Nucleus accumbens (tissue), 56 donors: ENCODE measurements around the gene DTL.

Experiments used
- DNase-seq, 56 donors: peaks; one replicate each; lab custom pipeline; 2025; lab: John Stamatoyannopoulos, UW

The DTL gene

DNA sequence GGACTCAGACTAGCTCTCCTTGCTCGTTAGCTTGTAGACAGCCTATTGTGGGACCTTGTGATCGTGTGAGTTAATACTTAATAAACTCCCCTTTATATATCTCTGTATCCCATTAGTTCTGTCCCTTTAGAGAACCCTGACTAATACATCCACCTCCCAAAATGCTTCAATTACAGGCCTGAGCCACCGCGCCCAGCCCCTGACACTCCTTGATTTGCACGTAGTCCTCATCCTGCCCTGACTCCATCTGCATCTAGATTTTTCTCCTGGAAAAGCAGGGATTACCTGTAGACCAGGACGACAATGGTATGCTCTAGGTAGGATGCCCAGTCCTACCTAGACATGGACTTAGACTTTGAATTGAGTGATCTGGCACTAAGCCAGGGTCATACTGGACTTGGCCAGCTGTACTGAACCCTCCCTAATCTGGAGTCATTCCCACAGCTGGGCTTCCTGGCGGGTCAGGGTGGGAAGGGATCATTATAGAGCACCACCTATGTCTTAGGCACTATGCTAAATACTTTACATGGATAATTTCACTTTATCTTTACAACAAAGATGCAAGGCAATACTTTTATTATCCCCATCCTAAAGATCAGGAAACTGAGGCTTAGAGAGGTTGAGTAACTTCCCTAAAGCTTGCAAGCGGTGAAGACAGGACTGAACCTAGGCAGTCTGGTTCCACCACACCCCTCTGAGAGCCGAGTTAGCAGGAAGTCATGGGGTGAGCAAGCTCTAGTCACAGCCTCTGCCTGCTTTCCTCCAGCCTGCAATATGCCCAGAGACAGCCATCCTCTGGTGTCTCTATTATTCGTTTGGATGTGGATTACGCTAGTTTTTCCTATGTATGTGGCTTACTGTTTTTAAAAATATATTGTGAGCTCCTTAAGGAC lies 89.4 kb downstream of the DTL start:
- DNase-seq = no peak

DNA sequence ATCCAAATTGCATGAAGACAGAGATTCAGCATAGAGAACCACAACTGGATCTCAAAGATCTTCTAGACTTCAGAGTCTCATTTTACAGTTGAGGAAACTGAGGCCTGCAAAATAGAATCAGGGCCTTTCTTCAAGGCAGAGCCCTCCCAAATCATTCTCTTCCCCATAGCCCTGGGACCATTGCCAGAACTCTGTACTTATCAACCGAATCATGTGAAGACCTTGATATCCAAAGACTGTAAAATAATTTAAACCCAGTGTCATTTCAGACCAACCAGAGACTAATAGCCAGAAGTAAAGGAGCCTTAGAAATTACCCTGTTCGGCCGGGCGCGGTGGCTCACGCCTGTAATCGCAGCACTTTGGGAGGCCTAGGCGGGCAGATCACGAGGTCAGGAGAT lies 90.1 kb downstream of the DTL start:
- DNase-seq = no peak

DNA sequence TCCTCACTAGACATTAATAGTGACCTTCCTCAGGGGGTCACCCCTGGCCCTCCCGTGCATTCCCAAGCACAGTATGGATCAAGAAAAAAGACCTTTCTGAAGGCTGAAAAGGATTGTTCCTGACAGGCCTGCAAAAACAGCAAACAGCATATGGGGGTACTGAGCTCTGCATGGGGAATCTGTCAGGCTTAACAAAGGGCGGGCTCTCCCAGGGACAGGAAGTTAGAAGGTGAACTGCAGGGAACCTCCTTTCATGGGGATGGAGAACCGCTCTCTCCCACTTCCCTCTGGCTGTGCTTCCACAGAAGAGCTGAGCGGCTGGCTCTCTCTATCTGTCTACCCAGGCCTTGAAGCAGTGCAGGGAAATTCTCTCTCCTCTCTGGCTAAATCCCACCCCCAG lies 91.7 kb downstream of the DTL start:
- no peak for DNase-seq

DNA sequence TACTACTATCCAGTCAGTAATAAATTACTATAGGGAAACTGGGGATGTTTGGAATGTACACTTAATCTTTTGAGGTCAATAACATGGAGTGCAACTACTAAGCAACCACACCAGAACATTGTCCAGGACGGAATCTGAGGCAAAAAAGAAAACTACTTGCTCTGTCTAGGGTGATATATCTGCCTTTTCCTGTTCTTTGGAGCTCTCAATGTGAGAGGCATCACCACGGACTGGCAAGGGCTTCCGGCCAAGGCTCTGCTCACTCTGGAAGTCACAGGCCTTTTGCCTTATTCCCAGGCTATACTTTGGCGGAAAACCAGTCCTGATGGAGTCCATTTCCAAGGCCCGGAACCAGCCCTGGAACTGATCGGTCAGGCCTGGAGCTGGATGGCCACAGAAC lies 94.2 kb downstream of the DTL start:
- no peak for DNase-seq

DNA sequence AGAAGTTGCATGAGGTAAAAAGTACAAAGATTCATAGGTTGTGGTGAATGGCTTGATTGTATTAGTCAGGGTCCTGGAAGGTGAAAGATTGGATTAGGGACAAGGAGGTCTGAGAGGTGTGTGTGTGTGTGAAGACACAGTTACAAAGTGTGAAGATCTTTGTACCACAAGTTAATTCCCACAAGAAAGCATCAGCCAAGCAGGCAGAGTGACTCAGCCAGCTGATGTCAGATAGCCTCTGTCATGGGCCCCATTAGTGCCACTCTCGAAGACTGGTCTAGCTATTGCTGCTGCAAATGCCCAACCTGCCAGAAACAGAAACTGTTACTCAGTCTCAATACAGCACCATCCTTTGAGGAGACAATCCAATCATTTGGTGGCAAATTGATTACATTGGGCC lies 96.5 kb downstream of the DTL start:
- DNase-seq = no peak

DNA sequence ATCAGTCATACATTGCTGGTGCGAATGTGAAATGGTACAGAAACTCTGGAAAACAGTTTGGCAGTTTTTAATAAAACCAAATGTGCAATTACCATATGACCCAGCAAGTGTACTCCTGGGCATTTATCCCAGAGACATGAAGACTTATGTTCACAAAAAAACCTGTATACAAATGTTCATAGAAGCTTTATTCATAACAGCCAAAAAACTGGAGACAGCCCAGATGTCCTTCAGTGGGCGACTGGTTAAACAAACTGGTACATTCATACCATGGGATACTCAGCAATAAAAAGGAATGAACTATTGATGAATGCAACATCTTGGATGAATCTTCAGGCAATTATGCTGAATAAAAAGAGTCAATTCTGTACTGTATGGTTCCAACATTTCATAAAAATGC lies 97.8 kb downstream of the DTL start:
- DNase-seq = no peak

DNA sequence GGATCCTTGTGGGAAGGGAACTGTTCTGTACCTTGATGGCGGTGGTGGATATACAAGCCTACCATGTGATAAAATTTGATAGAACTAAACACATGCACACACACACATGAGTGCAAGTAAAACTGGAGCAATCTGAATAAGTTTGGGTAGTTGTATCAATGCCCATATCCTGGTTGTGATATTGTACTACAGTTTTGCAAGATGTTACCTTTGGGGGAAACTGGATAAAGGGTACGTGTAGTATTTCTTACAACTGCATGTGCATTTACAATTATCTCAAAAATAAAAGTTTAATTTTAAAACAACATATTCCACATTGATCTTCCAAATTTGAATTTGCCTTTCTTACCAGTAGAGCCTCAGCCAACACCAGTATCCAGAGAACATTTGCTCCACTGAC lies 99.6 kb downstream of the DTL start:
- DNase-seq = no peak

DNA sequence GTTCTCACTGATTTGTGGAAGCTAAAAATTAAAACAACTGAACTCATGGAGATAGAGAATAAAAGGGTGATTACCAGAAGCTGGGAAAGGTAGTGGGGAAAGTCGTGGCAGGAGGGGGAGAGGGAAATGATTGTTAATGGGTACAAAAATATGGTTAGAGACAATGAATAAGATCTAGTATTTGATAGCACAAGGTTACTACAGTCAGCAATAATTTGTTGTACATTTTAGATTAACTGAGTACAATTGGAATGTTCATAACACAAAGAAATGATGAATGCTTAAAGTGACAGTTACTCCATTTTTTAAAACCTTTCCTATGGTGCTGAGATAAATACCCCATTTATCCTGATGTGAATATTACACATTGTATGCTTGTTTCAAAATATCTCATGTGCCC lies 102.3 kb downstream of the DTL start:
- no peak for DNase-seq

DNA sequence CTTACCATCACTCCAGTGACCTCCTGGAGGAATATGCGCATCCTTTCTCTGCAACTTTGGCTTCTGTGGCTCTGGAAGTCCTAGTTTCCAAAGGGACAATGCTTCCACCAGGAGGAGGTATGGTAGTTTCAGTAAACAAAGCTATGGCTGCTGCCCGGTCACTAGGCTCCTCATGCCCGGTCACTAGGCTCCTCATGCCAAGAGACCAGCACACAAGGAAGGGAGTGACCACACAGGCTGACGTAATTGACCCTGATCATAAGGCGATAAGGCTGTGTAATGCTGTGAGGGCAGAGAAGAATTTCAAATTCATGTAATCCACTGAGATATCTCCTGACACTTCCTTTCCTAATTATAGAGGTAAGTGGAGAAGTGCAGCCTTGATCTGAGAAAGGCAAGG lies 102.9 kb downstream of the DTL start:
- no peak for DNase-seq

DNA sequence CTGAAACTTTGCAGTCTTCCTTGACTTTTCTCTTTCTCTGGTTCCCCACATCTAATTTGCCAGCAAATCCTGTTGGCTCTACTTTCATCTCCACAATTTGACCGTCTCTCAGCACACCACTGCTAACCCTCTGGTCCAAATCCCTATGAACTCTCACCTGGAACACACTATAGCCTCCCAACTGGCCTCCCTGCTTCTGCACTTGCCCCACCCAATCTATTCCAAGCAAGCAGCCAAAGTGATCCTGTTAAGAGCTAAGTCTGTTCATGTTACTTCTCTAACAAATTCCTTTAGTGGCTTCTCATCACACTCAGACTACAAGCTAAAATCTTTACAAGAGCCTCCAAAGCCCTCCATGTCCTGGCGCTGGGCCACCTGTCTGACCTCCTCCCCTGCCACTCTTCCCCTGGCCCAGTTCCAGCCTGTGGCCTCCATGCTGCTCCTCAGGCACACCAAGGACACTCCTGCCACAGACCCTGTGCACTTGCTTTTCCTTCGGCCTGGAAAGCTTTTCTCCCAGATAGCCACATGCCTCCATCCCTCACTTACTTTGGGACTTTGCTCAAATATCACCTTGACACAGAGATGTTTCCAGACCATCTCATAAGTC lies 104.1 kb downstream of the DTL start:
- no peak for DNase-seq

DNA sequence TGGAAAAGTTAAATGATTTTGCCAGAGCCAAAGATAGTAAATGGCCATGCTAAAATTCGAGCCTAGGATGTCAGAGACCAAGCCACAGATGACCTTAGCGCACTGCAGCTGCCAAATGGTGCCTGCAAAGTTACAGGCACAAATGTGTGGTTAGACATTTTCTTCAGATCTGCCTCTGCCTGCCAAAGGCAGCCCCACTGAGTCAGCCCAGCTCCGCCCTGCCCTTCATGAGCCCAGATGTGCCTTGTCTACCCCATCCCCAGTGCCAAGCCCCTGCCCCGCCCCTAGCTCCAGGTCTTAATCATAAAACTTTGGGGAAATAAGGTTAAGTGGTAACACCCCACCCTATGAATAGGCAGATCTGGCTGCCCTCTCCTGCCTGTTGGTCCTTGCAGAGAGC lies 105.9 kb downstream of the DTL start:
- DNase-seq = no peak

DNA sequence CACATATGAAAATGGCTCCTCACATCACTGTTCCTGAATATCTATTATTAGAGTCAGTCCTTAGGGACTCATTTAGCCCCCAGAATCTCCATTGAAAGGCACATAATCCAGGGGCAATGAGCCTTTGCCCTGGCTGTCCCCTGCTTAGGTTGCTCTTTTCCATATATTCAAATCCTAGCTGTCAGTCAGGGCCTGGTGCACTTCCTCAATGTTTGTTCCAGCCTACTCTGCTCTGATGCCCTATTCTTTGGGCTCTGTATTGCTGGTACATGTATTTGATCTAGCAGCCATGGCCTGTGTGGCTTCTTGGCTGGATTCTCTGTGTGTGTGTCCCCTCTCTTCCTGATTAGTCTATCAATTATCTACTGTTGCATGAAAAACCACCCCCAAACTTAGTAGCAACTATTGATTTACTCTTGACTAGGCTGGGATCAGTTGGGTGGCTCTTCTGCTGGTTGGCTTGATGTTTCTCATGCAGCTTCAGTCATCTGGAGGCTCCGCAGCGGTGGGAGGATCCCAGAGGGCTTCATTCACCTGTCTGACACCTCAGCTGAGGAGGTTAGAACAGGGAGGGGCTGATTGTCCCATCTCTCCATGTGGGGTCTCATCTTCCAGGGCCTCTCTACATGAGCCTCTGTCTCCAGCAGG lies 107.5 kb downstream of the DTL start:
- no peak for DNase-seq

DNA sequence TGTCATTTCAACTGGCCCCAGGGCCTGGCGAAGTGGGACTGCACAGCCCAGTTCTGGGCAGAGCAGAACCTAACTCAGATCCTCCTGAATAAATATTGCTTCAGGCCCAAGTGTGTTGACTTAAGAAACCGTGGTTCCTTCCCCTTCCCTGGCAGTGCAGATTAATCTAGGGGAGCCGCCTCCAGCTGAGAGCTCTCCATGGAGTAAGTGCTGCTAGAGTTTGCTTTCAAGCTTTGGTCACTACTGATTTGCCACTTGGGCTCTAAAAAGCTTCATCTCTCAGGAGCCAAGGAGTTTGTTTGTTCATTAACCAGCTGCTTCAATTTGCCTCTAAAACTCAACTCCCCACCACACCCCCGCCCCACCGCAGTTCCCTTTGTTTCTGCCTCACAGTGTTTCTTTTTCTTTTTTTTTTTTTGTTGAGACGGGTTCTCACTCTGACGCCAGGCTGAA lies 112.1 kb downstream of the DTL start:
- DNase-seq = no peak

DNA sequence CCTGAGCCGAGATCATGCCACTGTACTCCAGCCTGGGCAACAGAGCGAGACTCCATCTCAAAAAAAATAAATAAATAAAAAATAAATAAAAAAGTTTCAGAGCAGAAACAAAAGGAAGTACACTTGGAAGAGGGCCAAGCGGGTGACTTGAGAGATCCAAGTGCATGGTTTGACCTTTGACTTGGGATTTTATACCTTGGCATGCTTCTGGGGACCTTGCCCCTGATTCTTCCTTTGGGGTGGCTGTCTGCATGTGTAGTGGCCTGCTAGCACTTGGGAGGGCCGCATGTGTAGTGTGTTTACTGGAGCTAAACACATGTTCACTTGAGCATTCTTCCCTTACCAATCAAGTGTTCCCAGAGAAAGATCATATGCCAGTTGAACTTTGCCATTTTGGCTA lies 114.0 kb downstream of the DTL start:
- no peak for DNase-seq

DNA sequence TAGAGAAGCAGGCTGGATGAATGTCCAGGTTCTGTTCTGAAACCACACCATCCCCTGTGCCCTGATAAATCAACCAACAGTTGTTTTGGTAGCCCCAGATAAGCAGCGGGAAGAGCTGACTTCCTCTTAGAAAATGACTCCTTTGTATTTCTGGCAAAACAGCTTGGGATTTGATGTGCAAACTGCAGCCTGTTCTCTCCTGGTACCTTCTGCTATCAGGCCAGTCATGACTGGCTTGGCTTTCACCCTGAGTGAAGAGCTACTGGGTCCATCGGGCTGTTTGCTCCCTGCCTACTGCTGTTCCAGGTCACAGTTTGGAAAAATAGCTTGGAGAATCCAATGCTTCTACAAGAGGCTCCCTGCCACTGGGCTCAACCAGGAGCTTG lies 116.8 kb downstream of the DTL start:
- no peak for DNase-seq

DNA sequence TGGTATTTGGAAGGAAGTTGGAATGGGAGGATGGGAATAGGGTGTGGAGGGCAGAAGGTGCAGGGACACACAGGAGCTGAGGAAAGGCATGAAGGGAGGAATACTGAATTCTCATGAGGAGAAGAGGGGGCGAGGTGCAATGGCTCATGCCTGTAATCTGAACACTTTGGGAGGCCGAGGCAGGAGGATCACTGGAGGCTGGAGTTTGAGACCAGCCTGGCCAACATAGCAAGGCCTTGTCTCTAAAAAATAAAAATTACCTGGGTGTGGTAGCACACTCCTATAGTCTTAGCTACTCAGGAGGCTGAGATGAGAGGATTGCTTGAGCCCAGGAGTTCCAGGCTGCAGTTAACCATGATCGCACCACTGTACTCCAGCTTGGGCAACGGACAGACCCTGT lies 117.3 kb downstream of the DTL start:
- no peak for DNase-seq

DNA sequence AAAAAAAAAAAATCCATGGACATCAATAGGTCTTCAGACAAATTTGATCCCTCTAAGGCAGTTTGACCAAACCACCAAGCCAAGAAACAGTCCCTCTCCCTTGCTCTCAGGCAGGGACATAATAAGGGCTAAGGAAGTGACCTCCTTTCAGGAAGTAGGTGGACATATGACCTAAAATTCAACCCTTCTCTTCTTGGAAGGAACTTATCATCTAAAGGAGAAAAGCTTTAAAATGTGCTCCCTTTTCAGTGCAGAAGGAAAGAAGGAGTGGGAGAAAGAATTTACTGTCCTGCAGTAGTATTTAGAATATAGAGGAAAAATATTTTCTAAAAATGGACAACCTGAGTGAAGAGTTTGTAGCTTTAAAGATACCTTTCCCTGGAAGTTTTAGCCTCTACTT lies 118.1 kb downstream of the DTL start:
- no peak for DNase-seq
